Cardiac fibroblast (primary cell): ENCODE results near the gene DHH.

Experiments used
- DNase-seq, 2 donors: peaks; one replicate each; pipeline versions ENCODE4 v3.0.0 to v3.0.0-alpha.2; 2010; ENCODE audit warnings: low read depth in 2 of 2
- H3K4me3 ChIP-seq, 2 donors: replicated peaks in 1 of 2; 1 replicate in 1 of 2; 2 replicates in 1 of 2; pipeline ENCODE4 v1.5.1; 2011; ENCODE audit warnings: low read depth in 2 of 2, low read length in 2 of 2, mild to moderate bottlenecking in 2 of 2, moderate library complexity in 1 of 2
- CTCF ChIP-seq: IDR thresholded peaks from one replicate; pipeline ENCODE4 v1.5.1; 2011; ENCODE audit warnings: low read depth, mild to moderate bottlenecking, low read length, inconsistent platforms

Gene DHH

GRCh38 chr12:49094975-49095365 lies 369 bp upstream of the DHH start:
- no peak overlapping the region for H3K4me3 ChIP-seq
- DNase-seq, result peak in 1 of 2 donors; percentile 9
- no peak for TF ChIP-seq CTCF

GRCh38 chr12:49093792-49094159 lies 825 bp downstream of the DHH start:
- no peak for DNase-seq
- H3K4me3 ChIP-seq, result peak overlapping the region in 1 of 2 donors; percentile 0
- no peak for TF ChIP-seq CTCF

- no peak for DNase-seq
- TF ChIP-seq CTCF, result no peak
- H3K4me3 ChIP-seq, result no peak overlapping the region
Measured at GRCh38 chr12:49092816-49093406, 1.7 kb downstream of the DHH start.

GRCh38 chr12:49092086-49092815 lies 2.4 kb downstream of the DHH start:
- DNase-seq, result peak in 1 of 2 donors; percentile 48
- TF ChIP-seq CTCF, result peak; percentile 51
- H3K4me3 ChIP-seq, result peak overlapping the region; percentile 25 to 35

- peak in 1 of 2 donors; percentile 47 for DNase-seq
- H3K4me3 ChIP-seq, result peak overlapping the region; percentile 25 to 35
- TF ChIP-seq CTCF, result no peak
Measured at GRCh38 chr12:49091836-49092085, 2.8 kb downstream of the DHH start.

- TF ChIP-seq CTCF, result no peak
- no peak overlapping the region for H3K4me3 ChIP-seq
- no peak for DNase-seq
Measured at GRCh38 chr12:49091056-49091835, 3.4 kb downstream of the DHH start.
